ENCODE data around the gene TRIM26.
"Not testable (repeated sequence)": the region's sequence is repeated elsewhere in the genome, so short reads cannot be mapped to it uniquely, and the experiment has no call there.

TRIM26 gene

GRCh38 chr6:30212865-30213666 is at the start of gene TRIM26:
TSS of gene TRIM26 (minus strand) at chr6:30213406. CDS start at chr6:30199103, 14,303 bp downstream.
- DNase-seq = peak; percentile 98

GRCh38 chr6:30260036-30260504 is 46.9 kb upstream of the TRIM26 start:
- no peak for DNase-seq

- peak; percentile 61 for DNase-seq
These were observed 46.2 kb upstream of the TRIM26 start for GRCh38 chr6:30259140-30260035.

GRCh38 chr6:30258204-30258603 is 45.0 kb upstream of the TRIM26 start:
- no peak for DNase-seq

- not testable (repeated sequence) for DNase-seq
These were observed 39.2 kb upstream of the TRIM26 start for GRCh38 chr6:30252417-30252816.

GRCh38 chr6:30244560-30244959 is 31.4 kb upstream of the TRIM26 start:
- DNase-seq = no peak

- DNase-seq = peak; percentile 37
These were observed 25.1 kb upstream of the TRIM26 start for GRCh38 chr6:30238178-30238795.

- DNase-seq = no peak
These were observed 21.1 kb upstream of the TRIM26 start for GRCh38 chr6:30234356-30234755.

GRCh38 chr6:30231067-30231466 is 17.9 kb upstream of the TRIM26 start:
- DNase-seq = no peak

- DNase-seq = no peak
These were observed 14.7 kb upstream of the TRIM26 start for GRCh38 chr6:30227763-30228487.

GRCh38 chr6:30227242-30227722 is 14.1 kb upstream of the TRIM26 start:
- DNase-seq = no peak

GRCh38 chr6:30223339-30223738 is 10.1 kb upstream of the TRIM26 start:
- no peak for DNase-seq

- not testable (repeated sequence) for DNase-seq
These were observed 8.8 kb upstream of the TRIM26 start for GRCh38 chr6:30221956-30222355.

- not testable (repeated sequence) for DNase-seq
These were observed 8.2 kb upstream of the TRIM26 start for GRCh38 chr6:30221395-30221794.

- DNase-seq = peak; percentile 62
These were observed 6.0 kb upstream of the TRIM26 start for GRCh38 chr6:30219244-30219643.

GRCh38 chr6:30216096-30216495 is 2.9 kb upstream of the TRIM26 start:
- DNase-seq = no peak

GRCh38 chr6:30214657-30214982 is 1.4 kb upstream of the TRIM26 start:
- no peak for DNase-seq

GRCh38 chr6:30213957-30214656 is 901 bp upstream of the TRIM26 start:
- peak; percentile 63 for DNase-seq

- peak; percentile 57 for DNase-seq
These were observed 406 bp upstream of the TRIM26 start for GRCh38 chr6:30213667-30213956.

- DNase-seq = no peak
These were observed 1.3 kb downstream of the TRIM26 start for GRCh38 chr6:30211899-30212298.

- no peak for DNase-seq
These were observed 1.9 kb downstream of the TRIM26 start for GRCh38 chr6:30211306-30211705.

Data from NCI-H1105 treated with DMSO at 0.1 percent for 48 hours (cell line).